Measurements from ENCODE around the gene ZNF382.

DNA sequence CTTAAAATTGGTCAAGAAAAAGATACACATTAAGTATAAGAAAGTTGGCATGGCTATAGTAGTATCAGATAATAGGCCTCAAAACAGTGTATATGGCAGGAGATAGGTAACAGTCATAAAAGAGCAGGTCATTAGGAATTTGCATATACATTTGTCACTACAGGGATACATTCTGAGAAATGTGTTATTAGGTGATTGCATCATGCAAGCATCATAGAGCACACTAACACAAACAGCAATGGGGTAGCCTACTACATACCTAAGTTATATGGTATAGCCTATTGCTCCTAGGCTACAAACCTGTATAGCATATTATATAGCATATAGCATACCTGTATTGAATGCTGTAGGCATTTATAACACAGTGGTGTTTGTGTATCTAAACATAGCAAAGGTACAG, 25.9 kb upstream of the ZNF382 start:
- TF ChIP-seq, protein P1, sequence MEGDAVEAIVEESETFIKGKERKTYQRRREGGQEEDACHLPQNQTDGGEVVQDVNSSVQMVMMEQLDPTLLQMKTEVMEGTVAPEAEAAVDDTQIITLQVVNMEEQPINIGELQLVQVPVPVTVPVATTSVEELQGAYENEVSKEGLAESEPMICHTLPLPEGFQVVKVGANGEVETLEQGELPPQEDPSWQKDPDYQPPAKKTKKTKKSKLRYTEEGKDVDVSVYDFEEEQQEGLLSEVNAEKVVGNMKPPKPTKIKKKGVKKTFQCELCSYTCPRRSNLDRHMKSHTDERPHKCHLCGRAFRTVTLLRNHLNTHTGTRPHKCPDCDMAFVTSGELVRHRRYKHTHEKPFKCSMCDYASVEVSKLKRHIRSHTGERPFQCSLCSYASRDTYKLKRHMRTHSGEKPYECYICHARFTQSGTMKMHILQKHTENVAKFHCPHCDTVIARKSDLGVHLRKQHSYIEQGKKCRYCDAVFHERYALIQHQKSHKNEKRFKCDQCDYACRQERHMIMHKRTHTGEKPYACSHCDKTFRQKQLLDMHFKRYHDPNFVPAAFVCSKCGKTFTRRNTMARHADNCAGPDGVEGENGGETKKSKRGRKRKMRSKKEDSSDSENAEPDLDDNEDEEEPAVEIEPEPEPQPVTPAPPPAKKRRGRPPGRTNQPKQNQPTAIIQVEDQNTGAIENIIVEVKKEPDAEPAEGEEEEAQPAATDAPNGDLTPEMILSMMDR (IDR thresholded peaks at IDR 0.05; ENCODE audit: low read depth, low read length) = no peak
- TF ChIP-seq EZH2phosphoT487 (IDR thresholded peaks at IDR 0.05; ENCODE audit: low read depth) = no peak
